Calu3 (cell line): ENCODE data around the gene WRAP53. TPM values are rescaled to one million over a fixed set of nuclear protein-coding genes. Genes with fewer than 3 reads are reported as not detected.

Experiments used
- BruUV-seq: library from RNA; stranded (reverse); fragments of 400-500 nt; replicated peaks from 2 replicates; lab custom pipeline; 2021; lab: Mats Ljungman, UMichigan
- CTCF ChIA-PET: fragments of 300-600 bp; sonication (Branson Sonifier 250); formaldehyde crosslinking; loops from one replicate; lab custom pipeline; 2022; ENCODE audit warnings: antibody characterized with exemption; lab: Charles Lee
- DNase-seq: peaks from one replicate; pipeline ENCODE4 v3.0.0; 2022
- H3K27ac Mint-ChIP-seq: one replicate; pipeline ENCODE4 v1.8.0; 2022; ENCODE audit warnings: mixed read lengths; ENCODE audit not compliant: unreplicated experiment
- H3K27me3 Mint-ChIP-seq: one replicate; pipeline ENCODE4 v1.8.0; 2022; ENCODE audit warnings: mixed read lengths; ENCODE audit not compliant: unreplicated experiment
- H3K36me3 Mint-ChIP-seq: one replicate; pipeline ENCODE4 v1.8.0; 2022; ENCODE audit warnings: mild to moderate bottlenecking, moderate library complexity, mixed read lengths; ENCODE audit not compliant: insufficient read depth, unreplicated experiment
- H3K4me1 Mint-ChIP-seq: one replicate; pipeline ENCODE4 v1.8.0; 2022; ENCODE audit warnings: mild to moderate bottlenecking, low read depth, mixed read lengths; ENCODE audit not compliant: unreplicated experiment
- H3K4me3 Mint-ChIP-seq: one replicate; pipeline ENCODE4 v1.8.0; 2022; ENCODE audit warnings: mild to moderate bottlenecking, low read depth, moderate library complexity, mixed read lengths; ENCODE audit not compliant: unreplicated experiment
- H3K9me3 Mint-ChIP-seq: one replicate; pipeline ENCODE4 v1.8.0; 2022; ENCODE audit warnings: low read depth, mixed read lengths; ENCODE audit not compliant: unreplicated experiment
- intact Hi-C: fragments of 100-400 bp; cut with micrococcal nuclease; formaldehyde crosslinking; loops from one replicate; pipeline ENCODE4 v1.10.0; 2022; ENCODE audit not compliant: unreplicated experiment
- total RNA-seq: library from RNA; stranded (reverse); gene quantifications from 2 replicates; pipeline ENCODE4 v1.2.3, GENCODE V29; 2022
- TF ChIP-seq, protein P1 (sequence below): fragments of 200-600 bp; IDR thresholded peaks from one replicate; pipeline ENCODE4 v1.8.0; 2022; ENCODE audit warnings: antibody characterized with exemption; ENCODE audit not compliant: unreplicated experiment

Gene WRAP53
- total RNA-seq, 1 experiment from 2014 or later: 10.1 TPM

DNA sequence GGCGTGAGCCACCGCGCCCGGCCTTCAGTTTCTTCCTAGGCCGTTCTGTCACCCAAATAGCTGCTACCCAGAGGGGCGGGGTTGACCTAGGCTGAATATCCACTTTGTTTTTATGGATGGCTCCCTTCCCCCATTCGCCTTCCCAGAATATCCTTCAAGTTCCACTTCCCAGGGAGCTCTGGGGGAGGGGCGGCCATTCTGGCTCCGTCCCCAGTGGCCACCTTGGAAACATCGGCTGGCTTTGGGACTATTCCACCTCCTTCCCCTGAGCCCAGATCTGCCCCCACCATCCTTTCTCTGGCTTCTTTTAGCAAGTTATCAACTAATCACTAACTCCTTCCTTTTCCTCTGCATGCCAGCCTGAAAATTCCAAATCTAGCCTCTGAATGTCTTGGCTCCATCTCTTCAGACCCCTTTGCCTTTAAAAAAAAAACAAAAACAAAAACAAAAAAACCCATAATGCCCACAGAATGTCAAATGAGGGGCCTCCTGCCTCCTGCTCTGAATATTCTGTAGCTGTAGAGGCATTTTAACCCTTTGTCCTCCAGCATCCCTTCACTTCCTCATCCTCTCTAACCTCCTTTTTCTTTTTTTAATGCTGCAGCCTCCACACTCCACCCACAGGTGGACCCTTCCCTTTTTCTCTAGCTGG is 31.2 kb upstream of the WRAP53 start:
- DNase-seq: no peak
- intact Hi-C loops: no loop called here
- TF ChIP-seq, protein P1, sequence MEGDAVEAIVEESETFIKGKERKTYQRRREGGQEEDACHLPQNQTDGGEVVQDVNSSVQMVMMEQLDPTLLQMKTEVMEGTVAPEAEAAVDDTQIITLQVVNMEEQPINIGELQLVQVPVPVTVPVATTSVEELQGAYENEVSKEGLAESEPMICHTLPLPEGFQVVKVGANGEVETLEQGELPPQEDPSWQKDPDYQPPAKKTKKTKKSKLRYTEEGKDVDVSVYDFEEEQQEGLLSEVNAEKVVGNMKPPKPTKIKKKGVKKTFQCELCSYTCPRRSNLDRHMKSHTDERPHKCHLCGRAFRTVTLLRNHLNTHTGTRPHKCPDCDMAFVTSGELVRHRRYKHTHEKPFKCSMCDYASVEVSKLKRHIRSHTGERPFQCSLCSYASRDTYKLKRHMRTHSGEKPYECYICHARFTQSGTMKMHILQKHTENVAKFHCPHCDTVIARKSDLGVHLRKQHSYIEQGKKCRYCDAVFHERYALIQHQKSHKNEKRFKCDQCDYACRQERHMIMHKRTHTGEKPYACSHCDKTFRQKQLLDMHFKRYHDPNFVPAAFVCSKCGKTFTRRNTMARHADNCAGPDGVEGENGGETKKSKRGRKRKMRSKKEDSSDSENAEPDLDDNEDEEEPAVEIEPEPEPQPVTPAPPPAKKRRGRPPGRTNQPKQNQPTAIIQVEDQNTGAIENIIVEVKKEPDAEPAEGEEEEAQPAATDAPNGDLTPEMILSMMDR: no peak
- BruUV-seq: no TSS peak
- Mint-ChIP-seq H3K4me3 (no peak overlapping the region), H3K4me1 (no peaks in the 10 kb centered on the region), H3K36me3 (no peaks in the 10 kb centered on the region), H3K27me3 (peaks cover 64% of the 10 kb centered on the region), H3K27ac (no peak overlapping the region), H3K9me3 (no peaks in the 10 kb centered on the region)
- CTCF ChIA-PET: interaction anchor here (0.6 to 0.7 kb wide), 2 partner anchors 12 to 156 kb away, joined by 3 to 4 read pairs; no protein-coding TSS in a partner anchor

DNA sequence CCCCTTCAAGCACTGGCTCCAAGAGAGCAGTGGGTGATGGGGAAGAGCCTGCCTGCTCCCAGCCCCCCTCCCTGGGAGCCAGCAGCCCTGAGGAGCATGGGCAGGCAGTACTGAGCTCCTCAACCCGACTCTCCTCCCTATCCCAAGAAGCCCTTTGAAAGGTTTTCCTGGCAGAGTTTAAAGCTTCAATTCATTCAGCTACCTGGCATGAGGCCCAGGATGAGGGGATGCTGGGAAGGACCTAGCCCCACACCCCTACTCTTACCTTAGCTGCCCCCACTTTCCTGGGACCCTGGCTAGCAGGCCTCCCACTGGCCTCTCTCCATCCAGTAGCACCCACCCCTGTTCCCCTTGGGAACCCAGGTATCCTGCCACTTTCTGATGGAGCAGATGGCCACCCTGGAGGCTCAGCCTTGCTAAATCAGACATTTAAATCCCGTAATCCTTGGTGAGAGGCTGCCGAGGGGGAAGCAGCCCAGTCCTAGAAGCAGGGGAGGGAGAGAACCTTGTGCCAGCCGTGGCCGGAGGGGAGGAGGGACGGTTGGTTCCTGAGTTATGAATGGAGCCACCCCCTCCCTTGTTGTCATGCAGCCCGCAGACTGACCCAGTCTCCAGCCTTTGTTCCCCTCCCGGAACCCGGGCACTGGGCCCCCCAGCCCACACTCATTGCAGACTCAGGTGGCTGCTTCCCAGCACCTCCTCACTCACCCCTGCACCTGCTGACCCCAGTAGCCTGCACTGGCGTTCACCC is 20.4 kb upstream of the WRAP53 start:
- no TSS peak for BruUV-seq
- H3K4me1 Mint-ChIP-seq: no peaks in the 10 kb centered on the region
- CTCF ChIA-PET: interaction anchor here (0.6 kb wide), 1 partner anchor 20 kb away, joined by 4 read pairs; no protein-coding TSS in a partner anchor

DNA sequence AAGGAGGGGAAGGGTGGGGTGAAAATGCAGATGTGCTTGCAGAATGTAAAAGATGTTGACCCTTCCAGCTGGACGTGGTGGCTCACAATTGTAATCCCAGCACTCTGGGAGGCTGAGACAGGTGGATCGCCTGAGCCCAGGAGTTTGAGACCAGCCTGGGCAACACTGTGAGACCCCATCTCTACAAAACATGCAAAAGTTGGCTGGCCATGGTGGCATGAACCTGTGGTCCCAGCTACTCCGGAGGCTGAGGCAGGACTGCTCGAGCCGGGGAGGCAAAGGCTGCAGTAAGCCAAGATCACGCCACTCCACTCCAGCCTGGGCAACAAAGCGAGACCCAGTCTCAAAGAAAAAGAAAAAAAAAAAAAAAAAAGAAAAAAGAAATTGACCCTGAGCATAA is 19.8 kb upstream of the WRAP53 start:
- TF ChIP-seq, protein P1: no peak
- CTCF ChIA-PET: no interaction called here
- no peaks in the 10 kb centered on the region for H3K4me1 Mint-ChIP-seq
- H3K36me3 Mint-ChIP-seq: peaks cover 40% of the 10 kb centered on the region
- H3K9me3 Mint-ChIP-seq: no peaks in the 10 kb centered on the region
- H3K27me3 Mint-ChIP-seq: no peaks in the 10 kb centered on the region
- no peak overlapping the region for H3K4me3 Mint-ChIP-seq
- intact Hi-C loops: no loop called here
- no peak overlapping the region for H3K27ac Mint-ChIP-seq
- no peak for DNase-seq
- BruUV-seq: TSS peak; percentile 80

More for the DNA sequence above, 20.4 kb upstream of the WRAP53 start:
- TF ChIP-seq, protein P1: no peak
- no peak overlapping the region for H3K4me3 Mint-ChIP-seq
- H3K36me3 Mint-ChIP-seq: peaks cover 35% of the 10 kb centered on the region
- H3K9me3 Mint-ChIP-seq: no peaks in the 10 kb centered on the region
- DNase-seq: no peak
- intact Hi-C loops: no loop called here
- H3K27me3 Mint-ChIP-seq: no peaks in the 10 kb centered on the region
- no peak overlapping the region for H3K27ac Mint-ChIP-seq

DNA sequence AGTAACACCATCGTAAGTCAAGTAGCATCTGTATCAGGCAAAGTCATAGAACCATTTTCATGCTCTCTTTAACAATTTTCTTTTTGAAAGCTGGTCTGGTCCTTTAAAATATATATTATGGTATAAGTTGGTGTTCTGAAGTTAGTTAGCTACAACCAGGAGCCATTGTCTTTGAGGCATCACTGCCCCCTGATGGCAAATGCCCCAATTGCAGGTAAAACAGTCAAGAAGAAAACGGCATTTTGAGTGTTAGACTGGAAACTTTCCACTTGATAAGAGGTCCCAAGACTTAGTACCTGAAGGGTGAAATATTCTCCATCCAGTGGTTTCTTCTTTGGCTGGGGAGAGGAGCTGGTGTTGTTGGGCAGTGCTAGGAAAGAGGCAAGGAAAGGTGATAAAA is 15.0 kb upstream of the WRAP53 start:
- Mint-ChIP-seq H3K4me1 (no peaks in the 10 kb centered on the region), H3K36me3 (peaks cover 55% of the 10 kb centered on the region), H3K27me3 (no peaks in the 10 kb centered on the region), H3K27ac (no peak overlapping the region), H3K9me3 (peaks cover 3% of the 10 kb centered on the region), H3K4me3 (no peak overlapping the region)
- TF ChIP-seq, protein P1: no peak
- CTCF ChIA-PET: no interaction called here
- no TSS peak for BruUV-seq
- intact Hi-C loops: no loop called here
- peak; percentile 12 for DNase-seq
